ENCODE data around the gene ACOT12.

The ACOT12 gene

GRCh38 chr5:81315336-81315735, 78.6 kb downstream of the ACOT12 start:
- Mint-ChIP-seq H3K4me3 (no peak overlapping the region), H3K27me3 (ENCODE audit: low read depth, poor library complexity) (no peaks in the 10 kb centered on the region), H3K36me3 (ENCODE audit: low read depth) (peaks cover 6% of the 10 kb centered on the region), H3K27ac (no peak overlapping the region), H3K9me3 (no peaks in the 10 kb centered on the region), H3K4me1 (no peaks in the 10 kb centered on the region)
- no peak for DNase-seq
- no peak for TF ChIP-seq CTCF (IDR thresholded peaks at IDR 0.05)

GRCh38 chr5:81314581-81314980, 79.4 kb downstream of the ACOT12 start:
- TF ChIP-seq CTCF (IDR thresholded peaks at IDR 0.05) = no peak
- Mint-ChIP-seq H3K9me3 (no peaks in the 10 kb centered on the region), H3K27ac (no peak overlapping the region), H3K4me1 (no peaks in the 10 kb centered on the region), H3K4me3 (no peak overlapping the region), H3K27me3 (ENCODE audit: low read depth, poor library complexity) (no peaks in the 10 kb centered on the region), H3K36me3 (ENCODE audit: low read depth) (peaks cover 6% of the 10 kb centered on the region)
- no peak for DNase-seq

- Mint-ChIP-seq H3K27ac (no peak overlapping the region), H3K4me1 (no peaks in the 10 kb centered on the region), H3K9me3 (no peaks in the 10 kb centered on the region), H3K27me3 (ENCODE audit: low read depth, poor library complexity) (no peaks in the 10 kb centered on the region), H3K36me3 (ENCODE audit: low read depth) (peaks cover 13% of the 10 kb centered on the region), H3K4me3 (no peak overlapping the region)
- DNase-seq = no peak
- no peak for TF ChIP-seq CTCF (IDR thresholded peaks at IDR 0.05)
These were observed 80.2 kb downstream of the ACOT12 start for GRCh38 chr5:81313686-81314085.

GRCh38 chr5:81313278-81313677, 80.7 kb downstream of the ACOT12 start:
- Mint-ChIP-seq H3K4me3 (no peak overlapping the region), H3K9me3 (no peaks in the 10 kb centered on the region), H3K27ac (no peak overlapping the region), H3K4me1 (no peaks in the 10 kb centered on the region), H3K36me3 (ENCODE audit: low read depth) (peaks cover 17% of the 10 kb centered on the region), H3K27me3 (ENCODE audit: low read depth, poor library complexity) (no peaks in the 10 kb centered on the region)
- TF ChIP-seq CTCF (IDR thresholded peaks at IDR 0.05) = no peak
- DNase-seq = no peak

- H3K36me3 Mint-ChIP-seq (ENCODE audit: low read depth) = peaks cover 17% of the 10 kb centered on the region
- no peak for DNase-seq
These were observed 83.4 kb downstream of the ACOT12 start for GRCh38 chr5:81310402-81311063.

More at GRCh38 chr5:81310402-81311063, 83.4 kb downstream of the ACOT12 start:
- H3K4me3 Mint-ChIP-seq = no peak overlapping the region
- H3K27me3 Mint-ChIP-seq (ENCODE audit: low read depth, poor library complexity) = no peaks in the 10 kb centered on the region
- no peaks in the 10 kb centered on the region for H3K4me1 Mint-ChIP-seq
- H3K27ac Mint-ChIP-seq = no peak overlapping the region
- H3K9me3 Mint-ChIP-seq = no peaks in the 10 kb centered on the region
- TF ChIP-seq CTCF (IDR thresholded peaks at IDR 0.05) = no peak
